ENCODE data around the gene PXMP4. TPM values are rescaled to one million over a fixed set of nuclear protein-coding genes. Genes with fewer than 3 reads are reported as not detected.

The PXMP4 gene
- total and polyA plus RNA-seq, 2 of the 4 experiments (the other 2 are of a cell fraction), result 3.6 to 7.1 TPM

GRCh38 chr20:33721391-33722140 lies 1.5 kb upstream of the PXMP4 start:
- no peak overlapping the region for H3K18ac ChIP-seq (ENCODE audit: low read depth, low read length)
- H3K9ac ChIP-seq (ENCODE audit: low read depth, low read length), result no peak overlapping the region
- H4K91ac ChIP-seq (ENCODE audit: insufficient read depth, low read depth, low read length), result no peak overlapping the region
- H4K8ac ChIP-seq (ENCODE audit: low read depth in 2 of 2, low read length in 2 of 2), result no peak overlapping the region
- no peaks in the 10 kb centered on the region for H3K9me3 ChIP-seq (ENCODE audit: control insufficient read depth, insufficient read depth, low read length)
- no peak overlapping the region for H3K27ac ChIP-seq (ENCODE audit: insufficient read depth, low read length)
- no peak overlapping the region for H3K4me2 ChIP-seq (ENCODE audit: low read depth, low read length)
- ATAC-seq (ENCODE audit: low read depth) (no peak), DNase-seq (no peak)
- H3K4me1 ChIP-seq (ENCODE audit: control insufficient read depth, insufficient read depth, low read length), result peaks cover 5% of the 10 kb centered on the region
- H4K20me1 ChIP-seq (ENCODE audit: insufficient read depth, low read length), result no peaks in the 10 kb centered on the region
- H2BK20ac ChIP-seq (ENCODE audit: low read depth, low read length), result no peak overlapping the region
- ChIA-PET POLR2A (ENCODE audit: unreplicated experiment) (no interaction called here), CTCF (no interaction called here)
- no peak overlapping the region for H3K4ac ChIP-seq (ENCODE audit: low read depth, low read length)
- H3K79me1 ChIP-seq (ENCODE audit: low read depth in 1 of 2, low read length in 2 of 2), result peaks cover 0 to 14% of the 10 kb centered on the region in 2 experiments; a peak in 2 of 4 replicates
- no TSS peak for BruUV-seq (replicated peaks)
- H3K14ac ChIP-seq (replicated peaks; ENCODE audit: low read depth, low read length), result no peak overlapping the region
- 97% methylated on average over 7 of the region's 11 CpGs; no CpG with 5 or more reads in 1 of the 2 experiments for WGBS, 2 experiments (ENCODE audit: extremely low coverage in 2 of 2, insufficient read length in 1 of 2)
- H2BK5ac ChIP-seq (ENCODE audit: low read depth, low read length, poor library complexity, severe bottlenecking), result no peak overlapping the region
- H2AK9ac ChIP-seq (replicated peaks; ENCODE audit: low read depth, low read length, poor library complexity), result no peak overlapping the region
- H3K9me1 ChIP-seq (ENCODE audit: insufficient read depth, low read length), result peaks cover 13% of the 10 kb centered on the region
- dilution Hi-C loops (cut with HindIII; ENCODE audit: low sequenced_read_pairs, unreplicated experiment) (no loop called here), in situ Hi-C loops (cut with MboI; ENCODE audit: low sequenced_read_pairs) (no loop called here), intact Hi-C loops (cut with micrococcal nuclease) (no loop called here)
- H3K27me3 ChIP-seq (ENCODE audit: control insufficient read depth, insufficient read depth, low read length), result no peaks in the 10 kb centered on the region
- no peak overlapping the region for H2AFZ ChIP-seq (replicated peaks; ENCODE audit: low read length, poor library complexity)
- no peaks in the 10 kb centered on the region for H3K36me3 ChIP-seq (ENCODE audit: control insufficient read depth, insufficient read depth, low read length)
- no peak overlapping the region for H2BK15ac ChIP-seq (ENCODE audit: low read depth, low read length)
- no peak overlapping the region for H3K23ac ChIP-seq (ENCODE audit: low read depth, low read length)
- H4K5ac ChIP-seq (ENCODE audit: low read depth, low read length), result no peak overlapping the region
- H3K56ac ChIP-seq (ENCODE audit: extremely low read depth, insufficient read depth, low read length), result no peak overlapping the region
- no peak for TF ChIP-seq USF2 (IDR thresholded peaks at IDR 0.05; ENCODE audit: low read depth, low read length)
- no peak for TF ChIP-seq FOS (IDR thresholded peaks at IDR 0.05; ENCODE audit: low read depth, low read length)
- TF ChIP-seq BHLHE40 (IDR thresholded peaks at IDR 0.05; ENCODE audit: low read depth, low read length), result no peak
- no peak for TF ChIP-seq CEBPB (IDR thresholded peaks at IDR 0.05; ENCODE audit: low read depth, low read length)
- TF ChIP-seq CTCF (conservative IDR thresholded peaks at IDR 0.05; ENCODE audit: low read depth, low read length), result no peak
- no peak for TF ChIP-seq RCOR1 (IDR thresholded peaks at IDR 0.05; ENCODE audit: insufficient replicate concordance, low read length)
- TF ChIP-seq RAD21 (IDR thresholded peaks at IDR 0.05; ENCODE audit: low read length), result no peak
- no peak for TF ChIP-seq ELK1 (IDR thresholded peaks at IDR 0.05; ENCODE audit: borderline replicate concordance, low read depth, low read length)
- no peak for TF ChIP-seq MXI1 (IDR thresholded peaks at IDR 0.05; ENCODE audit: borderline replicate concordance, low read depth, low read length)
- TF ChIP-seq POLR2A (IDR thresholded peaks at IDR 0.05; ENCODE audit: low read depth, low read length), result no peak
- TF ChIP-seq RFX5 (IDR thresholded peaks at IDR 0.05; ENCODE audit: low read depth, low read length), result no peak
- TF ChIP-seq NFE2L2 (IDR thresholded peaks at IDR 0.05; ENCODE audit: low read depth, low read length), result no peak
- TF ChIP-seq CHD1 (IDR thresholded peaks at IDR 0.05; ENCODE audit: low read depth, low read length), result no peak
- no peak for TF ChIP-seq MAFK (IDR thresholded peaks at IDR 0.05; ENCODE audit: low read depth, low read length)
- TF ChIP-seq SMC3 (IDR thresholded peaks at IDR 0.05; ENCODE audit: low read depth, low read length), result no peak
- TF ChIP-seq MAZ (IDR thresholded peaks at IDR 0.05; ENCODE audit: borderline replicate concordance, low read depth, low read length), result no peak
- H3K4me3 ChIP-seq (ENCODE audit: insufficient read depth, low read depth, low read length), result no peak overlapping the region
- no peak overlapping the region for H2BK120ac ChIP-seq (ENCODE audit: low read depth, low read length)
- no peak overlapping the region for H2AK5ac ChIP-seq (ENCODE audit: low read depth, low read length)
